Parathyroid adenoma (tissue), 2 donors: ENCODE data around the gene SLC8A3.
A peak's percentile ranks its signal among the peaks of the same experiment; 100 is the strongest.

Experiments
- H2AFZ ChIP-seq: fragments of 300-600 bp; sonication (generic); one replicate; pipeline ENCODE4 v1.7.0; 2017; ENCODE audit warnings: antibody characterized with exemption, mild to moderate bottlenecking
- H3K27ac ChIP-seq: fragments of 300-600 bp; sonication (generic); one replicate; pipeline ENCODE4 v1.7.0; 2017
- H3K27me3 ChIP-seq: fragments of 300-600 bp; sonication (generic); one replicate; pipeline ENCODE4 v1.7.0; 2017; ENCODE audit warnings: low read length; ENCODE audit not compliant: control insufficient read depth, insufficient read depth
- H3K36me3 ChIP-seq: fragments of 300-600 bp; sonication (generic); one replicate; pipeline ENCODE4 v1.7.0; 2017; ENCODE audit warnings: low read length; ENCODE audit not compliant: control insufficient read depth, insufficient read depth
- H3K4me1 ChIP-seq: fragments of 300-600 bp; sonication (generic); one replicate; pipeline ENCODE4 v1.7.0; 2017; ENCODE audit warnings: control low read depth
- H3K4me2 ChIP-seq: fragments of 300-600 bp; sonication (generic); one replicate; pipeline ENCODE4 v1.7.0; 2017; ENCODE audit warnings: low read length
- H3K4me3 ChIP-seq: fragments of 300-600 bp; sonication (generic); one replicate; pipeline ENCODE4 v1.7.0; 2017; ENCODE audit warnings: low read depth, low read length
- H3K79me2 ChIP-seq: fragments of 300-600 bp; sonication (generic); one replicate; pipeline ENCODE4 v1.7.0; 2017; ENCODE audit warnings: control low read depth
- H3K9ac ChIP-seq: fragments of 300-600 bp; sonication (generic); one replicate; pipeline ENCODE4 v1.7.0; 2017; ENCODE audit warnings: mild to moderate bottlenecking
- H3K9me3 ChIP-seq: fragments of 300-600 bp; sonication (generic); one replicate; pipeline ENCODE4 v1.7.0; 2017; ENCODE audit warnings: low read length; ENCODE audit not compliant: control insufficient read depth
- TF ChIP-seq, protein P1 (sequence below): fragments of 300-600 bp; sonication (generic); IDR thresholded peaks from one replicate; pipeline ENCODE4 v1.7.0; 2017; ENCODE audit warnings: antibody characterized with exemption, mild to moderate bottlenecking
- donor health status: primary hyperparathyroidism.

Gene SLC8A3

DNA sequence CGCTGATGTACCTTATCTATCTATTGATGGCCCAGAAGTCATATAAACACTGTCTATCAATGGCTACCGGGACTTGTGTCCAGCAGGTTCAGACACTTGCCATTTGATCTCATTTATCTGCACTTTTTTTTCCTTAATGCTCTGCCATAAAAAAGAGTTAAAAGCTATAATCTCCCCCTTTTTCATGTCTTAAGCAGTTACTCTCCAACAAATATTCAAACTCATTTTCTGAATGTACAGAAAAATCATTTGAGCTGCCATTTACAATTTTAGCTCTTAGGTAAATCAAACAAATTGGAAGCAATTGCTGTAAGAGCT, 101.4 kb downstream of the SLC8A3 start:
- Histone ChIP-seq H3K36me3 (no peaks in the 10 kb centered on the region), H2AFZ (no peak overlapping the region), H3K79me2 (no peaks in the 10 kb centered on the region), H3K4me2 (no peak overlapping the region), H3K4me3 (no peak overlapping the region), H3K27me3 (no peaks in the 10 kb centered on the region), H3K9ac (no peak overlapping the region), H3K9me3 (no peaks in the 10 kb centered on the region), H3K4me1 (peaks cover 19% of the 10 kb centered on the region), H3K27ac (no peak overlapping the region)
- TF ChIP-seq, protein P1, sequence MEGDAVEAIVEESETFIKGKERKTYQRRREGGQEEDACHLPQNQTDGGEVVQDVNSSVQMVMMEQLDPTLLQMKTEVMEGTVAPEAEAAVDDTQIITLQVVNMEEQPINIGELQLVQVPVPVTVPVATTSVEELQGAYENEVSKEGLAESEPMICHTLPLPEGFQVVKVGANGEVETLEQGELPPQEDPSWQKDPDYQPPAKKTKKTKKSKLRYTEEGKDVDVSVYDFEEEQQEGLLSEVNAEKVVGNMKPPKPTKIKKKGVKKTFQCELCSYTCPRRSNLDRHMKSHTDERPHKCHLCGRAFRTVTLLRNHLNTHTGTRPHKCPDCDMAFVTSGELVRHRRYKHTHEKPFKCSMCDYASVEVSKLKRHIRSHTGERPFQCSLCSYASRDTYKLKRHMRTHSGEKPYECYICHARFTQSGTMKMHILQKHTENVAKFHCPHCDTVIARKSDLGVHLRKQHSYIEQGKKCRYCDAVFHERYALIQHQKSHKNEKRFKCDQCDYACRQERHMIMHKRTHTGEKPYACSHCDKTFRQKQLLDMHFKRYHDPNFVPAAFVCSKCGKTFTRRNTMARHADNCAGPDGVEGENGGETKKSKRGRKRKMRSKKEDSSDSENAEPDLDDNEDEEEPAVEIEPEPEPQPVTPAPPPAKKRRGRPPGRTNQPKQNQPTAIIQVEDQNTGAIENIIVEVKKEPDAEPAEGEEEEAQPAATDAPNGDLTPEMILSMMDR: no peak

DNA sequence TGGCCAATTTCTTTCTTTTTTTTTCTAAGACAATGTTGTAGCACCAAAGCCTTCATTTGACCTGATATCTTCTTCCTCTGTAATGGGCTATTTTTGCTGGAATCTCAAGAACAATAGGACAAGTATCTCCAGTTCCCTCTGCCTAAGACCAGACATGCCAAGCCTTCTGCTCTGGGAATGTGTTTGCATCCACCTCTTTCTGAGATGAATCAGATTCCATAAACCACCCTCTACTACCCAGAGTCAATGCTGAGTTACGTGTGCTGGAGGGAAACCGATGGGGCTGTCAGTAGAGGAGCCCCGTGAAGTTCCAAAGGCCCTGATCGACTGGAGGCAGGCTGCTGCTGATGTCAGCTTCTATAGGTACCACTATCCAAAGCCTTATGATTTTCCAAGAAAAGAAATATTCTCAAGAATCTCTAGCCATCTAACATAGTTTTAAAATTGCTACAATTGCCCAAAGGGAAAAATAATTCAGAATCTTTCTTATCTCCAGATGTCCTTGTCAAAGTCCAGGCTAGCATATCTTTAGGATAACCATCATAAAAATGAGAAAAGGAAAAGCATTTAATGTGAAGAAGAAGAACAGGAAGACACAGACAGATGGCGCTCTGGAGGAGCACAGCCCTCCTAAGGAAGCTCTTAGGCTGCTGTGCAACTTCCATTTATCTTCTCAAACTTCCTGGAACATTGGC, 101.9 kb downstream of the SLC8A3 start:
- Histone ChIP-seq H3K4me1 (peaks cover 24% of the 10 kb centered on the region), H2AFZ (no peak overlapping the region), H3K36me3 (no peaks in the 10 kb centered on the region), H3K4me3 (no peak overlapping the region), H3K9ac (no peak overlapping the region), H3K27me3 (no peaks in the 10 kb centered on the region), H3K79me2 (no peaks in the 10 kb centered on the region), H3K9me3 (no peaks in the 10 kb centered on the region), H3K27ac (no peak overlapping the region), H3K4me2 (no peak overlapping the region)
- TF ChIP-seq, protein P1: peak; percentile 62

DNA sequence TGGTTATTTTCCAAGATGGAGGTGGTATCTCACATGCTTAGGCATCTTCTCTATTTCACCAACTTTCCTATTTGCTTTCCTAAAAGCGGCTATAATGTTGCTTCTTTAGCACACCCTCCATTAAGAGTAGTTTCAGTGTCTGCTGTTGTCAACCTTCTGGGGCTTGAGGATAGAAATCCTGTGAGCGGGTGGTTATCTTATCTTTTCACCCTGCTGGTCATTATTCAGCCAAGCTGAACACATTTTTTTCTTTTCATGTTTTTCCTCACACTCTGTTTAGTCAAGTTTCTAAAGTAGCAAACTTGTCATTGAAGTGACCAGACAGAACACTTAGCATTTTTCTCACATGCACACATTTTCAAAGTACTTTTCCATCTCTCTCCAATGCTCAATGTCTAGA, 104.5 kb downstream of the SLC8A3 start:
- no peak overlapping the region for H3K27ac ChIP-seq
- no peak overlapping the region for H2AFZ ChIP-seq
- H3K4me2 ChIP-seq: peak overlapping the region; percentile 29
- H3K9ac ChIP-seq: no peak overlapping the region
- H3K9me3 ChIP-seq: no peaks in the 10 kb centered on the region
- no peaks in the 10 kb centered on the region for H3K79me2 ChIP-seq
- peaks cover 43% of the 10 kb centered on the region for H3K4me1 ChIP-seq
- no peak overlapping the region for H3K4me3 ChIP-seq
- TF ChIP-seq, protein P1: no peak
- H3K36me3 ChIP-seq: no peaks in the 10 kb centered on the region
- no peaks in the 10 kb centered on the region for H3K27me3 ChIP-seq

DNA sequence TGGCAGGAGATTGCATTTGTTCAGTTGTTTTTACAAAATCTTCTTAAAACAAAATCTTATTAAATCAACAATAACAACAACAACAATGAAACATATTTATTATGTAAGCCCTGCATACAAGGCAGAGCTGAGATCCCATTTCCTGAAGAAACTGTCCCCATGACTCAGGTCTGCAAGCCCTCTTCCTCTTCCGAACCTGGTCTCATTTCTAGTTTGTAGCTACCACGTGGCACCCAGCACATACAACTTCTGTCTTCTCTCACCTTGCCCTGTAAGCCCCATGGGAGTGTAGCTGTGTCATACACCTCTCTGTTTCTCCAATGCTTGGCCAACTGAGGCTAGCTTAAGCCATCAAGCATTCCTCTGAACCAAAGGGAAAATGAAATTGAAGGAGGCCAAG, 106.4 kb downstream of the SLC8A3 start:
- TF ChIP-seq, protein P1: no peak
- H3K27ac ChIP-seq: no peak overlapping the region
- H3K27me3 ChIP-seq: no peaks in the 10 kb centered on the region
- H2AFZ ChIP-seq: no peak overlapping the region
- no peaks in the 10 kb centered on the region for H3K79me2 ChIP-seq
- H3K4me1 ChIP-seq: peaks cover 58% of the 10 kb centered on the region
- no peak overlapping the region for H3K9ac ChIP-seq
- no peaks in the 10 kb centered on the region for H3K9me3 ChIP-seq
- no peak overlapping the region for H3K4me2 ChIP-seq
- no peaks in the 10 kb centered on the region for H3K36me3 ChIP-seq
- H3K4me3 ChIP-seq: no peak overlapping the region

DNA sequence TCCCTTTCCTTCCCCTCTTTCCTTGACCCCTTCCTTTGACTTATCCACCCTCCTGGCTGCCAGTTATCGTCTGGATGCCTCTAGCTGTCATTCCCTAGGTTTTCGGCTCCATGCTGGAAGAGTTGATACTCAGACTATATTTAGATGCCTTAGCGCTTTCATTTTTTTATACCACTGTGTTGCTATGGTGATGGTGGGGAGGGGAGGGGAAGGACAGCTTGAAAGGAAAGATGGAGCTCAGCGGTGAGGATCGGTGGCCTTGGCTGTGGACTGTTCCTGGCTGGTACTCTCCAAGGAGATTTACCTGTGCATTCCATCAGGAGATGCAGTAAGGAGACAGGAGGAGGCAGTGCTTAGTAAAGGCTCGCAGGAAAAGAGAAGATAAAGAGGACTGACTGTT, 108.7 kb downstream of the SLC8A3 start:
- no peak overlapping the region for H3K27ac ChIP-seq
- H3K4me3 ChIP-seq: no peak overlapping the region
- TF ChIP-seq, protein P1: no peak
- no peak overlapping the region for H3K9ac ChIP-seq
- no peaks in the 10 kb centered on the region for H3K27me3 ChIP-seq
- H3K79me2 ChIP-seq: no peaks in the 10 kb centered on the region
- H3K9me3 ChIP-seq: no peaks in the 10 kb centered on the region
- no peak overlapping the region for H3K4me2 ChIP-seq
- no peaks in the 10 kb centered on the region for H3K36me3 ChIP-seq
- no peak overlapping the region for H2AFZ ChIP-seq
- peaks cover 61% of the 10 kb centered on the region for H3K4me1 ChIP-seq
